Stomach (tissue), 4 donors: ENCODE data around the gene SACS.

Experiments used
- EP300 ChIP-seq: sonication (generic); formaldehyde crosslinking; IDR thresholded peaks from one replicate; pipeline ENCODE4 v1.6.1; 2017; ENCODE audit warnings: antibody characterized with exemption
- TF ChIP-seq, protein P1 (sequence below), 7 experiments: fragments of 450-650 bp in 4 of 7; fragments of 200-600 bp in 3 of 7; sonication (generic) in 3 of 7; IDR thresholded peaks; one replicate each; pipeline ENCODE4 v1.5.1; 2016 to 2019; ENCODE audit warnings: antibody characterized with exemption in 7 of 7, control low read depth in 2 of 7, mild to moderate bottlenecking in 1 of 7

DNA sequence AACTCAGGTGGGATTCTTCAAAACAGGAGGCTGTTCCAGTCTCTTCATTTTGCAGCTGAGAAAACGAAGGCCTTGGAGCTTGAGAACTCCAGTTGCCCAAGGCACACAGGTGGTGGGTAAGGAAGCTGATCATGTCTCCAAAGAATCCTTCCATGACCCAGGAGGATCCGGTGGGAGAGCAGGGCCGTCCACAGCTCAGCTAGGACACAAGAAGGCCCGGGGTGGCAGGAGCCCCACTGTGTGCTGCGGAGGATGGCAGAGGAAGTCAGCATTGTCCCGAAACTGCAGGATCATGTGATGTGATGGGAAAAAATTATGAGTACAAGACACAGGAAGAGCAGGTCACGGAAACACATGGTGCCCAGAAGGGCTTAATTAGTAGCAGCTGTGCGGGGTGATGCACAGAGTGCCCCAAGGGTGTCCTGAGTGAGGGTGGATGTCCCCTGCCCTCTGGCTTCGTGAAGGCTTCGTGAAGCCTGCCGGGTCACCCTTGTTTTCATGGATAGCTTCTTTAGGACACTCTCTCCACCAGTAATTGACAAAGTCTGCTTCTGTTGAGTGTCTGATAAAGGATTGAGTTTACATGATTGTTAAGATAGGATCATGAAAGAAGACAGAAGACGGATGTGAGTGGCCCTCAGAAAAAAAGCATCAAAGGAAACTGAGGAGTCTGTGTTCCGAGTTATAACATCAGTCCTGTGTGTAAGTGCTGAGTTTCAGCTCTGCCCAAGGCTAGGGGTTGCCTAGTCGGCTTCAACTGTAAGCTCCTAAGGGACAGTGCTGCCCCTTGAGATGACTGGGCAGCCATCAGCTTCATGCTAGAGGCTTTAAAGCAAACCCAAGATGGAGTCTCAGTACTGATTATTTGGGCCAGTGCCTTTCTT is 33.8 kb upstream of the SACS start:
- TF ChIP-seq, protein P1, sequence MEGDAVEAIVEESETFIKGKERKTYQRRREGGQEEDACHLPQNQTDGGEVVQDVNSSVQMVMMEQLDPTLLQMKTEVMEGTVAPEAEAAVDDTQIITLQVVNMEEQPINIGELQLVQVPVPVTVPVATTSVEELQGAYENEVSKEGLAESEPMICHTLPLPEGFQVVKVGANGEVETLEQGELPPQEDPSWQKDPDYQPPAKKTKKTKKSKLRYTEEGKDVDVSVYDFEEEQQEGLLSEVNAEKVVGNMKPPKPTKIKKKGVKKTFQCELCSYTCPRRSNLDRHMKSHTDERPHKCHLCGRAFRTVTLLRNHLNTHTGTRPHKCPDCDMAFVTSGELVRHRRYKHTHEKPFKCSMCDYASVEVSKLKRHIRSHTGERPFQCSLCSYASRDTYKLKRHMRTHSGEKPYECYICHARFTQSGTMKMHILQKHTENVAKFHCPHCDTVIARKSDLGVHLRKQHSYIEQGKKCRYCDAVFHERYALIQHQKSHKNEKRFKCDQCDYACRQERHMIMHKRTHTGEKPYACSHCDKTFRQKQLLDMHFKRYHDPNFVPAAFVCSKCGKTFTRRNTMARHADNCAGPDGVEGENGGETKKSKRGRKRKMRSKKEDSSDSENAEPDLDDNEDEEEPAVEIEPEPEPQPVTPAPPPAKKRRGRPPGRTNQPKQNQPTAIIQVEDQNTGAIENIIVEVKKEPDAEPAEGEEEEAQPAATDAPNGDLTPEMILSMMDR (IDR thresholded peaks at IDR 0.05), result no peak
- TF ChIP-seq EP300, result no peak
